Keratinocyte (primary cell): Measurements from ENCODE around the gene GALNT2.

ENCODE experiments used
- CTCF ChIP-seq, 3 experiments: IDR thresholded peaks in 1 of 3; conservative IDR thresholded peaks in 1 of 3; optimal IDR thresholded peaks in 1 of 3; 2 replicates in 2 of 3; 3 replicates in 1 of 3; pipeline versions ENCODE3 to v1.5.1; 2011; ENCODE audit warnings: low read length in 3 of 3, mild to moderate bottlenecking in 3 of 3, moderate library complexity in 2 of 3, control low read depth in 1 of 3, inconsistent platforms in 1 of 3; ENCODE audit not compliant: insufficient read depth in 2 of 3; ENCODE audit errors: extremely low read depth in 1 of 3
- EZH2 ChIP-seq: IDR thresholded peaks from one replicate; pipeline ENCODE4 v1.6.1; 2012; ENCODE audit warnings: inconsistent platforms, mild to moderate bottlenecking, low read length, moderate library complexity

GRCh38 chr1:230061801-230062200, 5.2 kb upstream of the GALNT2 start:
- TF ChIP-seq CTCF (optimal IDR thresholded peaks at IDR 0.05 in 1 of 3, IDR thresholded peaks at IDR 0.05 in 1 of 3, conservative IDR thresholded peaks at IDR 0.05 in 1 of 3; ENCODE audit: extremely low read depth in 1 of 3, insufficient read depth in 2 of 3, low read length in 3 of 3) (no peak), EZH2 (no peak)
